HG03103 (cell line): ENCODE data around the gene PACS2.
"Not testable (repeated sequence)": the region's sequence is repeated elsewhere in the genome, so short reads cannot be mapped to it uniquely, and the experiment has no call there.

Source experiments
- ATAC-seq: cut with Tn5 transposase; IDR thresholded peaks from one replicate; pipeline ENCODE4 v1.9.1; 2021; ENCODE audit warnings: low read depth; ENCODE audit not compliant: unreplicated experiment

Gene PACS2

GRCh38 chr14:105329411-105330150 is 15.0 kb downstream of the PACS2 start:
- ATAC-seq: no peak

- ATAC-seq: no peak
Observed at GRCh38 chr14:105330491-105330895, 15.9 kb downstream of the PACS2 start.

GRCh38 chr14:105331575-105332349 is 17.2 kb downstream of the PACS2 start:
- no peak for ATAC-seq

- no peak for ATAC-seq
Observed at GRCh38 chr14:105332350-105332874, 17.9 kb downstream of the PACS2 start.

GRCh38 chr14:105333020-105333490 is 18.5 kb downstream of the PACS2 start:
- ATAC-seq: no peak

- ATAC-seq: no peak
Observed at GRCh38 chr14:105333613-105334364, 19.2 kb downstream of the PACS2 start.

GRCh38 chr14:105334383-105335230 is 20.1 kb downstream of the PACS2 start:
- no peak for ATAC-seq

GRCh38 chr14:105335231-105335542 is 20.6 kb downstream of the PACS2 start:
- not testable (repeated sequence) for ATAC-seq

GRCh38 chr14:105335735-105336476 is 21.4 kb downstream of the PACS2 start:
- no peak for ATAC-seq

GRCh38 chr14:105336477-105337287 is 22.1 kb downstream of the PACS2 start:
- ATAC-seq: no peak

GRCh38 chr14:105337433-105337832 is 22.9 kb downstream of the PACS2 start:
- no peak for ATAC-seq

GRCh38 chr14:105337966-105338741 is 23.6 kb downstream of the PACS2 start:
- ATAC-seq: no peak

- ATAC-seq: no peak
Observed at GRCh38 chr14:105340821-105341733, 26.5 kb downstream of the PACS2 start.

GRCh38 chr14:105343194-105343593 is 28.6 kb downstream of the PACS2 start:
- ATAC-seq: no peak

GRCh38 chr14:105346200-105346533 is 31.6 kb downstream of the PACS2 start:
- no peak for ATAC-seq

- no peak for ATAC-seq
Observed at GRCh38 chr14:105346876-105347586, 32.5 kb downstream of the PACS2 start.
